Measurements from ENCODE around the gene PLEKHG4B. TPM values are rescaled to one million over a fixed set of nuclear protein-coding genes. Genes with fewer than 3 reads are reported as not detected.
"Not testable (repeated sequence)": the region's sequence is repeated elsewhere in the genome, so short reads cannot be mapped to it uniquely, and the experiment has no call there.

Gene PLEKHG4B
- total RNA-seq, 1 donor from 2014 or later, result 2.0 TPM

GRCh38 chr5:56561-57290, 35.2 kb upstream of the PLEKHG4B start:
- DNase-seq (no peak), ATAC-seq (no peak)
- Histone ChIP-seq H3K4me1 (no peaks in the 10 kb centered on the region), H3K27me3 (peaks cover 38% of the 10 kb centered on the region), H3K27ac (no peak overlapping the region), H3K9me3 (no peaks in the 10 kb centered on the region), H3K4me3 (no peak overlapping the region), H3K36me3 (no peaks in the 10 kb centered on the region)
- TF ChIP-seq, protein P1, sequence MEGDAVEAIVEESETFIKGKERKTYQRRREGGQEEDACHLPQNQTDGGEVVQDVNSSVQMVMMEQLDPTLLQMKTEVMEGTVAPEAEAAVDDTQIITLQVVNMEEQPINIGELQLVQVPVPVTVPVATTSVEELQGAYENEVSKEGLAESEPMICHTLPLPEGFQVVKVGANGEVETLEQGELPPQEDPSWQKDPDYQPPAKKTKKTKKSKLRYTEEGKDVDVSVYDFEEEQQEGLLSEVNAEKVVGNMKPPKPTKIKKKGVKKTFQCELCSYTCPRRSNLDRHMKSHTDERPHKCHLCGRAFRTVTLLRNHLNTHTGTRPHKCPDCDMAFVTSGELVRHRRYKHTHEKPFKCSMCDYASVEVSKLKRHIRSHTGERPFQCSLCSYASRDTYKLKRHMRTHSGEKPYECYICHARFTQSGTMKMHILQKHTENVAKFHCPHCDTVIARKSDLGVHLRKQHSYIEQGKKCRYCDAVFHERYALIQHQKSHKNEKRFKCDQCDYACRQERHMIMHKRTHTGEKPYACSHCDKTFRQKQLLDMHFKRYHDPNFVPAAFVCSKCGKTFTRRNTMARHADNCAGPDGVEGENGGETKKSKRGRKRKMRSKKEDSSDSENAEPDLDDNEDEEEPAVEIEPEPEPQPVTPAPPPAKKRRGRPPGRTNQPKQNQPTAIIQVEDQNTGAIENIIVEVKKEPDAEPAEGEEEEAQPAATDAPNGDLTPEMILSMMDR (IDR thresholded peaks at IDR 0.05), result no peak
- intact Hi-C loops (cut with DNase I), result no loop called here

DNA sequence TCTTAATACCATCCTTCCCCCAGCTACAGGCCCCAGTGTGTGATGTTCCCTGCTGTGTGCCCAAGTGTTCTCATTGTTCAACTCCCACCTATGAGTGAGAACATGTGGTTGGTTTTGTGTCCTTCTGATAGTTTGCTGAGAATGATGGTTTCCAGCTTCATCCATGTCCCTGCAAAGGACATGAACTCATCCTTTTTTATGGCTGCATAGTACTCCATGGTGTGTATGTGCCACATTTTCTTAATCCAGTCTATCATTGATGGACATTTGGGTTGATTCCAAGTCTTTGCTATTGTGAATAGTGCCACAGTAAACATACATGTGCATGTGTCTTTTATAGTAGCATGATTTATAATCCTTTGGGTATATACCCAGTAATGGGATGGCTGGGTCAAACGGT, 31.7 kb upstream of the PLEKHG4B start:
- H3K9me3 ChIP-seq; H3K36me3 ChIP-seq; H3K27me3 ChIP-seq; DNase-seq; H3K4me1 ChIP-seq; H3K27ac ChIP-seq; ATAC-seq; H3K4me3 ChIP-seq; intact Hi-C loops (cut with DNase I): not testable (repeated sequence)

- intact Hi-C loops (cut with DNase I), result no loop called here
- no peak overlapping the region for H3K4me3 ChIP-seq
- TF ChIP-seq, protein P1 (IDR thresholded peaks at IDR 0.05), result no peak
- H3K36me3 ChIP-seq, result no peaks in the 10 kb centered on the region
- DNase-seq, result no peak
- H3K4me1 ChIP-seq, result no peaks in the 10 kb centered on the region
- peaks cover 5% of the 10 kb centered on the region for H3K27me3 ChIP-seq
- H3K27ac ChIP-seq, result no peak overlapping the region
- H3K9me3 ChIP-seq, result no peaks in the 10 kb centered on the region
- no peak for ATAC-seq
Observed at GRCh38 chr5:70440-70839, 21.5 kb upstream of the PLEKHG4B start.

GRCh38 chr5:72316-73180, 19.4 kb upstream of the PLEKHG4B start:
- H3K4me3 ChIP-seq; ATAC-seq; H3K27me3 ChIP-seq; intact Hi-C loops (cut with DNase I); H3K9me3 ChIP-seq; H3K27ac ChIP-seq; H3K36me3 ChIP-seq; H3K4me1 ChIP-seq; DNase-seq: not testable (repeated sequence)

- H3K4me3 ChIP-seq; H3K9me3 ChIP-seq; H3K27me3 ChIP-seq; H3K4me1 ChIP-seq; DNase-seq; intact Hi-C loops (cut with DNase I); H3K27ac ChIP-seq; H3K36me3 ChIP-seq; ATAC-seq: not testable (repeated sequence)
Observed at GRCh38 chr5:73181-73447, 18.9 kb upstream of the PLEKHG4B start.

DNA sequence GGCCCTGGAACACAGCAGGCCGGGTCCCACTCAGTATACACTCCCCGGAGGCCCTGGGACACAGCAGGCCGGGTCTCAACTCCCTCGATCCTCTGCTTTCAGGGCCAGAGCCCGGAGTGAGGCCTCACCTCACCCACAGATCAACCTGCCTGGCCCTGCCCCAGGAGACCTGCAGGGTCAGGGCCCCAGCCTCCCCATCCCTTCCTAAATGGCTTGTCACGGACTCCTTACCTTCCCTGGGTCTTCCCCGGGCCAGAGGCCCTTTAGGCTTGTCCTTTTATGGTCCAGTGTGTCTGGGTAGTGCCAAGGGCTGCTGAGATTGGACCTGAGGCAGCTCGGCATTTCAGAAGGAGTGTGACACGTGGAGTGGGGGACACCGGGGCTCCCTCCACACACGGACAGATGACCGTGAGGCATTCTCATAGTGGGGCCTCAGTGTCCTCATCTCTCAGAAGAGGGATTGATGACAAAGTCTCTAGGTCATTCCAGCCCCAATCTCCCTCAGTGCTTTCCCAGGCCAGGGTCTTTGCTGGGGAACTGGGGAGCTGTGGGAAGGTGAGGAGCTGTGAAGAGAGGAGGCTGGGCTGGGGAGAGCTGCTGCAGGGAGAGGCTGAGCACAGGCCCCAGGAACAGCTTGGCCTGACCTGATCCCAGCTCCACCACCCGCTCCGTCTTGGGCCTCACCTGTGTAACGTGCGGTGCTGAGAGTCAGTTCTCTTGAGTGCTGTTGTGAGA, 18.0 kb upstream of the PLEKHG4B start:
- TF ChIP-seq, protein P1 (IDR thresholded peaks at IDR 0.05), result no peak
- no peak overlapping the region for H3K4me3 ChIP-seq
- peaks cover 5% of the 10 kb centered on the region for H3K27me3 ChIP-seq
- H3K4me1 ChIP-seq, result no peaks in the 10 kb centered on the region
- DNase-seq (no peak), ATAC-seq (no peak)
- no peak overlapping the region for H3K27ac ChIP-seq
- H3K9me3 ChIP-seq, result no peaks in the 10 kb centered on the region
- H3K36me3 ChIP-seq, result no peaks in the 10 kb centered on the region
- intact Hi-C loops (cut with DNase I), result no loop called here
